Fibroblast of lung (primary cell): Measurements from ENCODE around the gene RBM20. TPM values are rescaled to one million over a fixed set of nuclear protein-coding genes. Genes with fewer than 3 reads are reported as not detected.

Experiments
- DNase-seq, 2 donors: peaks; one replicate each; pipeline versions ENCODE4 v3.0.0 to v3.0.0-alpha.2; 2010; ENCODE audit warnings: low read depth in 2 of 2
- H2AFZ ChIP-seq: 2 replicates; pipeline ENCODE4 v1.5.1; 2012; ENCODE audit warnings: low read length, control low read depth, inconsistent platforms
- H3K27ac ChIP-seq: 2 replicates; pipeline ENCODE4 v1.5.1; 2011; ENCODE audit warnings: low read length, control low read depth; ENCODE audit not compliant: insufficient read depth
- H3K27me3 ChIP-seq: 2 replicates; pipeline ENCODE4 v1.5.1; 2011; ENCODE audit warnings: mild to moderate bottlenecking, low read length; ENCODE audit not compliant: control insufficient read depth, insufficient read depth
- H3K36me3 ChIP-seq: 2 replicates; pipeline ENCODE4 v1.5.1; 2011; ENCODE audit warnings: low read length; ENCODE audit not compliant: control insufficient read depth, insufficient read depth
- H3K4me1 ChIP-seq: 2 replicates; pipeline ENCODE4 v1.5.1; 2011; ENCODE audit warnings: low read length; ENCODE audit not compliant: control insufficient read depth, insufficient read depth; ENCODE audit errors: extremely low read depth
- H3K4me2 ChIP-seq: 2 replicates; pipeline ENCODE4 v1.5.1; 2011; ENCODE audit warnings: low read length, control low read depth; ENCODE audit not compliant: insufficient read depth; ENCODE audit errors: extremely low read depth
- H3K4me3 ChIP-seq, 4 experiments: fragments of 200-600 bp in 1 of 4; sonication (generic) in 1 of 4; replicated peaks in 1 of 4; 2 replicates each; pipeline ENCODE4 v1.5.1; 2011 to 2016; ENCODE audit warnings: low read length in 4 of 4, low read depth in 3 of 4, mild to moderate bottlenecking in 3 of 4, control low read depth in 2 of 4, inconsistent platforms in 1 of 4, mixed read lengths in 1 of 4; ENCODE audit not compliant: insufficient read depth in 1 of 4; ENCODE audit errors: control extremely low read depth in 1 of 4
- H3K79me2 ChIP-seq: 2 replicates; pipeline ENCODE4 v1.5.1; 2012; ENCODE audit warnings: mild to moderate bottlenecking, low read length, inconsistent platforms; ENCODE audit not compliant: control insufficient read depth, insufficient read depth
- H3K9ac ChIP-seq: 2 replicates; pipeline ENCODE4 v1.5.1; 2011; ENCODE audit warnings: mild to moderate bottlenecking, low read length, control low read depth; ENCODE audit not compliant: insufficient read depth
- H3K9me3 ChIP-seq: 2 replicates; pipeline ENCODE4 v1.5.1; 2012; ENCODE audit warnings: low read depth, low read length; ENCODE audit not compliant: control insufficient read depth, insufficient read depth
- H4K20me1 ChIP-seq: 2 replicates; pipeline ENCODE4 v1.5.1; 2011; ENCODE audit warnings: low read length; ENCODE audit not compliant: control insufficient read depth, insufficient read depth; ENCODE audit errors: extremely low read depth
- EZH2 ChIP-seq: IDR thresholded peaks from 2 replicates; pipeline ENCODE4 v1.5.1; 2012; ENCODE audit warnings: low read length, control low read depth, mild to moderate bottlenecking; ENCODE audit errors: missing control alignments
- polyA plus RNA-seq, 2 donors: library from polyadenylated mRNA; depleted of rRNA in 1 of 2; stranded (reverse) in 1 of 2; unstranded in 1 of 2; fragments of >200 nt; gene quantifications; 2 replicates each; pipeline ENCODE4 v1.2.1, GENCODE V29; 2011 to 2012; ENCODE audit warnings: missing spikeins in 1 of 2
- total RNA-seq: library from RNA; depleted of rRNA; stranded (reverse); fragments of >200 nt; gene quantifications from 2 replicates; pipeline ENCODE4 v1.2.1, GENCODE V29; 2014
- TF ChIP-seq, protein P1 (sequence below), 2 donors: IDR thresholded peaks in 1 of 2; conservative IDR thresholded peaks in 1 of 2; 1 replicate in 1 of 2; 2 replicates in 1 of 2; pipeline ENCODE4 v1.5.1; 2011 to 2012; ENCODE audit warnings: low read length in 2 of 2, control low read depth in 1 of 2, inconsistent platforms in 1 of 2, low read depth in 1 of 2, mild to moderate bottlenecking in 1 of 2

The RBM20 gene
- total and polyA plus RNA-seq, 2 donors (not counting 1 experiment from before 2014, with no cell fraction given), result under 0.01 to 0.05 TPM

DNA sequence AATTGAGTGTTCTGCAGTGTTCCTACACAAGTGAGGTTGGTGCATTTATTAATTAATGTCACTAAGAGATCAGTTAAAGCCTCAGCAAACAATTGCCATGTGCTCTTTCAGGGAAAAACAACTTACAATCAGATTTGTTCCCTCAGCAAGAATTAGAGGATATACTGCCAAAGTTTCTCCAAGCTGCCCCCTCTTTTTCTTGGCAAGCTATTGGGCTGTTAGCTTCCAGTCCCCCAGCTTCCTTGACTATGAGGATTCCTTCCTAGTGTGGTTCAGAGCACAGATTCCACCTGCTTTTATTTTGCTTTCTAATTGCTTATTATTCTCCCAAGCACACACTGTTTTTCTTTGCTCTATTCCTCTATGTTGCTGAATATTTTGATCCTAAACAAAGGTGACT lies 112.7 kb downstream of the RBM20 start:
- Histone ChIP-seq H4K20me1 (no peaks in the 10 kb centered on the region), H3K4me3 (no peak overlapping the region), H3K4me1 (no peaks in the 10 kb centered on the region), H2AFZ (no peak overlapping the region), H3K27me3 (peaks cover 5% of the 10 kb centered on the region), H3K27ac (no peak overlapping the region), H3K36me3 (no peaks in the 10 kb centered on the region), H3K9me3 (no peaks in the 10 kb centered on the region), H3K4me2 (no peak overlapping the region), H3K79me2 (no peaks in the 10 kb centered on the region), H3K9ac (no peak overlapping the region)
- DNase-seq, result no peak
- no peak for TF ChIP-seq EZH2
- TF ChIP-seq, protein P1, sequence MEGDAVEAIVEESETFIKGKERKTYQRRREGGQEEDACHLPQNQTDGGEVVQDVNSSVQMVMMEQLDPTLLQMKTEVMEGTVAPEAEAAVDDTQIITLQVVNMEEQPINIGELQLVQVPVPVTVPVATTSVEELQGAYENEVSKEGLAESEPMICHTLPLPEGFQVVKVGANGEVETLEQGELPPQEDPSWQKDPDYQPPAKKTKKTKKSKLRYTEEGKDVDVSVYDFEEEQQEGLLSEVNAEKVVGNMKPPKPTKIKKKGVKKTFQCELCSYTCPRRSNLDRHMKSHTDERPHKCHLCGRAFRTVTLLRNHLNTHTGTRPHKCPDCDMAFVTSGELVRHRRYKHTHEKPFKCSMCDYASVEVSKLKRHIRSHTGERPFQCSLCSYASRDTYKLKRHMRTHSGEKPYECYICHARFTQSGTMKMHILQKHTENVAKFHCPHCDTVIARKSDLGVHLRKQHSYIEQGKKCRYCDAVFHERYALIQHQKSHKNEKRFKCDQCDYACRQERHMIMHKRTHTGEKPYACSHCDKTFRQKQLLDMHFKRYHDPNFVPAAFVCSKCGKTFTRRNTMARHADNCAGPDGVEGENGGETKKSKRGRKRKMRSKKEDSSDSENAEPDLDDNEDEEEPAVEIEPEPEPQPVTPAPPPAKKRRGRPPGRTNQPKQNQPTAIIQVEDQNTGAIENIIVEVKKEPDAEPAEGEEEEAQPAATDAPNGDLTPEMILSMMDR (conservative IDR thresholded peaks at IDR 0.05 in 1 of 2, IDR thresholded peaks at IDR 0.05 in 1 of 2; ENCODE audit: low read depth in 1 of 2, low read length in 2 of 2), result no peak

DNA sequence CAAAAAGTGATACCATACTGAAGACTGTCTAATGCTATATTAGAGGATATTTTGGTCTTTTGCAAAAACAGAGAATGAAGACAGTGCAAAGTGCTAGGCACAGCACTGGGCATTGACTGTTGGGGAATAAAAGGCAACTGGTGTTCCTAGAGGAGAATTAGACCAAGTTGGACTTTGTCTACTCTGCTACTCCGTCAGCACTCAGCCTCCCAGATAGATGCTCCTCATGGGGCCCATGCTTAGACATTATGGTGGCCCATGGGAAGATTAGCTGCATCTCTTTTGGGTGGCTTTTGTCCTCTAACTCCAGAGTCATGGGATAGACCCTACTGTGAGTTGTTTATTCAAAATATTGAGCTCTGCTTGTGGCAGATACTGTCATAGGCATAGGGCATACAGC lies 113.5 kb downstream of the RBM20 start:
- Histone ChIP-seq H3K4me1 (no peaks in the 10 kb centered on the region), H3K36me3 (no peaks in the 10 kb centered on the region), H2AFZ (no peak overlapping the region), H3K9me3 (no peaks in the 10 kb centered on the region), H3K27ac (no peak overlapping the region), H3K27me3 (peaks cover 5% of the 10 kb centered on the region), H4K20me1 (no peaks in the 10 kb centered on the region), H3K79me2 (no peaks in the 10 kb centered on the region), H3K9ac (no peak overlapping the region), H3K4me3 (no peak overlapping the region), H3K4me2 (no peak overlapping the region)
- TF ChIP-seq EZH2, result no peak
- TF ChIP-seq, protein P1 (conservative IDR thresholded peaks at IDR 0.05 in 1 of 2, IDR thresholded peaks at IDR 0.05 in 1 of 2; ENCODE audit: low read depth in 1 of 2, low read length in 2 of 2), result no peak
- DNase-seq, result no peak

DNA sequence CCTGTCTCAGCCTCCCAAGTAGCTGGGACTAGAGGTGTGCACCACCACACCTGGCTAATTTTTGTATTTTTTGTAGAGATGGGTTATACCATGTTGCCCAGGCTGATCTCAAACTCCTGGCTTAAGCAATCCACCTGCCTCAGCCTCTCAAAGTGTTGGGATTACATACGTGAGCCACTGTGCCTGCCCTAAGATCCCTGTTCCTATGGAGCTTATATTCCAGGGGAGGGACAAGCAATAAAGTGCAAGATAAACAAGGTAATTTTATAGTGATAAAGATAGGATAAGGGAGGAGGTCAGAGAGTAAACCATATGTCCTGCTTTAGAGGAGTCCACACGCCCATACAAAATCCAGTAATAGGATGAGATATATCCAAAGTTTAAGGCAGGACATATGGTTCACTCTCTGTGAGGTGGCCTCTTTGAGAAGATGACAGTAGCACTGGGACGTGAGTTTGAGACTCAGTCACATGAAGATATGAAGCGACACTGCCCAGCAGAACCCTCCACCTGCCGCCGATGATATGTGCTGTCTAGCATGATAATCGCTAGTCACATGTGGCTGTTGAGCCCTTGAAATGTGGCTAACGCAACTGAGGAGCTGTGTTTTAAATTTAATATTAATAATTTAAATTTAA lies 114.1 kb downstream of the RBM20 start:
- Histone ChIP-seq H3K4me1 (no peaks in the 10 kb centered on the region), H3K27me3 (peaks cover 5% of the 10 kb centered on the region), H3K9me3 (no peaks in the 10 kb centered on the region), H4K20me1 (no peaks in the 10 kb centered on the region), H2AFZ (no peak overlapping the region), H3K79me2 (no peaks in the 10 kb centered on the region), H3K4me2 (no peak overlapping the region), H3K9ac (no peak overlapping the region), H3K27ac (no peak overlapping the region), H3K36me3 (no peaks in the 10 kb centered on the region), H3K4me3 (no peak overlapping the region)
- TF ChIP-seq EZH2, result no peak
- TF ChIP-seq, protein P1 (conservative IDR thresholded peaks at IDR 0.05 in 1 of 2, IDR thresholded peaks at IDR 0.05 in 1 of 2; ENCODE audit: low read depth in 1 of 2, low read length in 2 of 2), result no peak
- DNase-seq, result no peak
